ENCODE results near the gene ILF3. TPM values are rescaled to one million over a fixed set of nuclear protein-coding genes. Genes with fewer than 3 reads are reported as not detected.
"Not testable (repeated sequence)": the region's sequence is repeated elsewhere in the genome, so short reads cannot be mapped to it uniquely, and the experiment has no call there.

The ILF3 gene
- total RNA-seq, 2 experiments from 2014 or later: 308 to 553 TPM

DNA sequence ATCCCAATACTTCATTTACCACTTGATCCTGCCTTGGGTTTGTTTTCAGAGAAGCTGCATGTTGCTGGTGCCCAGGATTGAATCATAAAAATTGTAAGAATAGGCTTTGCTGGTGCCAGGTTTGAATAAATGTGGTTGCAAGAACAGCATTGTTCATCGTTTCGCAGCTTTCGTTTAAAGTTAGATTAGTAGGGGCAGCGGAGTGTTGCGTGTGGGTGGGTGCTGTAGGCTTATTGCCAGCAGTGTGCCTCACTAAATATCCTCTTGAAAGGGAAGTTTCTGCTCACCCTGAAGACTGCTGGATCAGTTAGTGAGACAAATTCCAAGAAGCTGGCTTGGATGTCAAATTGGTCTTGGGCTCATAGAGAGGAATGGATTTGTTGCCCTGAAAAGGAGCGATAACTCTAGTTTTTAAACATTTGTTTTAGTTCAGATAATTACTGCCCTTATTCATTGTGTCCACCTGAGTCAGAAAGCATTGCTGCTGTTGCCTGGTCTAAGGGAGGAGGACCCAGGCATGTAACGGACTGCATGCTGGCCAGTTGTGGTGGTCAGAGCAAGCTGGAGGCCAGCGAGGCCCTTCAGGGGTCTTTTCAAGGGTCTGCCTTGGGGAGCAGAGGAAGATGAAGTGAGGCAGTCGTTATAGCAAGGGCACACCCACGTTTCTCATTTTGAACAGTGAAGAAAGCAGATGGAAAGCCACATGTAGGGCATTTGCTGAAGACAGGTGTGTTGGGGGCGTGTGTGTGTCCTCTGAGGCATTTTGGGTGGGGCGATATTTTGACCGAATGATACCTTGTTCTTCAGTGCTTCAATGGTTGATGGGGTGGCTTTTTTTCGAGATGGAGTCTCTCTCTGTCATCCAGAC lies 8.5 kb downstream of the ILF3 start:
- H3K4me1 ChIP-seq (ENCODE audit: insufficient read depth, low read length, poor library complexity, severe bottlenecking): peaks cover 77% of the 10 kb centered on the region

DNA sequence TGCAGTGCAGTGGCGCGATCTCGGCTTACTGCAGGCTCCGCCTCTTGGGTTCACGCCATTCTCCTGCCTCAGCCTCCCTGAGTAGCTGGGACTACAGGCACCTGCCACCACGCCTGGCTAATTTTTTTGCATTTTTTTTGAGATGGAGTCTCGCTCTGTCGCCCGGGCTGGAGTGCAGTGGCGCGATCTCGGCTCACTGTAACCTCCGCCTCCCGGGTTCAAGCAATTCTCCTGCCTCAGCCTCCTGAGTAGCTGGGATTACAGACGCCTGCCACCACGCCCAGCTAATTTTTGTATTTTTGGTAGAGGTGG lies 9.1 kb downstream of the ILF3 start:
- BruUV-seq (replicated peaks); POLR2A ChIA-PET; intact Hi-C loops (cut with micrococcal nuclease; ENCODE audit: unreplicated experiment); H3K9me3 ChIP-seq (ENCODE audit: low read length); H2AFZ ChIP-seq (ENCODE audit: low read length); H3K9me2 ChIP-seq (ENCODE audit: insufficient read depth, low read length); DNase-seq (ENCODE audit: low spot score); CTCF ChIA-PET (ENCODE audit: unreplicated experiment): not testable (repeated sequence)
- Histone ChIP-seq H3K4me1 (ENCODE audit: insufficient read depth, low read length, poor library complexity, severe bottlenecking) (peaks cover 74% of the 10 kb centered on the region), H3K36me3 (ENCODE audit: insufficient read depth, low read length) (peaks cover 80% of the 10 kb centered on the region), H3K27ac (ENCODE audit: low read depth, low read length, poor library complexity, severe bottlenecking) (peak overlapping the region; percentile 87), H3K79me2 (ENCODE audit: insufficient read depth, low read depth, low read length) (peaks cover 100% of the 10 kb centered on the region), H3K4me2 (ENCODE audit: low read length) (peak overlapping the region; percentile 94), H3K4me3 (ENCODE audit: low read depth, low read length, poor library complexity, severe bottlenecking) (peak overlapping the region; percentile 100), H4K20me1 (ENCODE audit: insufficient read depth, low read length) (peaks cover 39% of the 10 kb centered on the region)

More for the DNA sequence above, 8.5 kb downstream of the ILF3 start:
- no peaks in the 10 kb centered on the region for H3K9me3 ChIP-seq (ENCODE audit: low read length)
- H3K9me2 ChIP-seq (ENCODE audit: insufficient read depth, low read length): no peaks in the 10 kb centered on the region
- peak overlapping the region; percentile 87 for H3K27ac ChIP-seq (ENCODE audit: low read depth, low read length, poor library complexity, severe bottlenecking)
- CTCF ChIA-PET (ENCODE audit: unreplicated experiment): no interaction called here
- H2AFZ ChIP-seq (ENCODE audit: low read length): no peak overlapping the region
- POLR2A ChIA-PET: no interaction called here
- H3K36me3 ChIP-seq (ENCODE audit: insufficient read depth, low read length): peaks cover 80% of the 10 kb centered on the region
- peaks cover 100% of the 10 kb centered on the region for H3K79me2 ChIP-seq (ENCODE audit: insufficient read depth, low read depth, low read length)
- peaks cover 33% of the 10 kb centered on the region for H4K20me1 ChIP-seq (ENCODE audit: insufficient read depth, low read length)
- intact Hi-C loops (cut with micrococcal nuclease; ENCODE audit: unreplicated experiment): no loop called here
- no peak for TF ChIP-seq EZH2phosphoT487 (IDR thresholded peaks at IDR 0.05; ENCODE audit: borderline replicate concordance, low read depth, low read length)
- TF ChIP-seq, protein P1, sequence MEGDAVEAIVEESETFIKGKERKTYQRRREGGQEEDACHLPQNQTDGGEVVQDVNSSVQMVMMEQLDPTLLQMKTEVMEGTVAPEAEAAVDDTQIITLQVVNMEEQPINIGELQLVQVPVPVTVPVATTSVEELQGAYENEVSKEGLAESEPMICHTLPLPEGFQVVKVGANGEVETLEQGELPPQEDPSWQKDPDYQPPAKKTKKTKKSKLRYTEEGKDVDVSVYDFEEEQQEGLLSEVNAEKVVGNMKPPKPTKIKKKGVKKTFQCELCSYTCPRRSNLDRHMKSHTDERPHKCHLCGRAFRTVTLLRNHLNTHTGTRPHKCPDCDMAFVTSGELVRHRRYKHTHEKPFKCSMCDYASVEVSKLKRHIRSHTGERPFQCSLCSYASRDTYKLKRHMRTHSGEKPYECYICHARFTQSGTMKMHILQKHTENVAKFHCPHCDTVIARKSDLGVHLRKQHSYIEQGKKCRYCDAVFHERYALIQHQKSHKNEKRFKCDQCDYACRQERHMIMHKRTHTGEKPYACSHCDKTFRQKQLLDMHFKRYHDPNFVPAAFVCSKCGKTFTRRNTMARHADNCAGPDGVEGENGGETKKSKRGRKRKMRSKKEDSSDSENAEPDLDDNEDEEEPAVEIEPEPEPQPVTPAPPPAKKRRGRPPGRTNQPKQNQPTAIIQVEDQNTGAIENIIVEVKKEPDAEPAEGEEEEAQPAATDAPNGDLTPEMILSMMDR (conservative IDR thresholded peaks at IDR 0.05; ENCODE audit: low read length): no peak
- H3K4me3 ChIP-seq (ENCODE audit: low read depth, low read length, poor library complexity, severe bottlenecking): peak overlapping the region; percentile 100
- TSS peak; percentile 22 for BruUV-seq (replicated peaks)
- peak; percentile 69 for DNase-seq (ENCODE audit: low spot score)
- H3K4me2 ChIP-seq (ENCODE audit: low read length): peak overlapping the region; percentile 94

DNA sequence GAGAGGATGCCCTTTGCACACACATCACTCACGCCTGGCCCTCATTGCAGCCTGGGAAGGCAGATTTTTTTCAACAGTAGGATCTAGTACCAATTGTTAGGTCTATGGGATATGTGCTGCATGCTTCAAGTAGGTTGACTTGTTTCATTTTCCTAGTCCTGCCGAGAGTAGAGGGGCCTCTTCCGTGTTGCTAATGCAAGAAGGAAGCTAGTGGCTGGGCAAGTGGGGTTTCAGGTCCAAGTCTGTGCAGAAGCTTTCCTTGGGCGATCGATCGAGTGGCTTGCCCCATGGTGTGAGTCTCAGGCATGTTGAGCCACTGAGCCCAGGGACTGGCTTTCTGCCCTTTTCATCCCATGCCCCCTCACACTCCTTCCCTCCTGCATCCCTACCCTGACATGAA lies 13.7 kb downstream of the ILF3 start:
- POLR2A ChIA-PET: no interaction called here
- intact Hi-C loops (cut with micrococcal nuclease; ENCODE audit: unreplicated experiment): no loop called here
- no TSS peak for BruUV-seq (replicated peaks)
- CTCF ChIA-PET (ENCODE audit: unreplicated experiment): no interaction called here
- DNase-seq (ENCODE audit: low spot score): no peak
- Histone ChIP-seq H4K20me1 (ENCODE audit: insufficient read depth, low read length) (peaks cover 34% of the 10 kb centered on the region), H3K4me2 (ENCODE audit: low read length) (no peak overlapping the region), H3K4me3 (ENCODE audit: low read depth, low read length, poor library complexity, severe bottlenecking) (no peak overlapping the region), H3K27ac (ENCODE audit: low read depth, low read length, poor library complexity, severe bottlenecking) (no peak overlapping the region), H3K4me1 (ENCODE audit: insufficient read depth, low read length, poor library complexity, severe bottlenecking) (peaks cover 37% of the 10 kb centered on the region), H3K9me3 (ENCODE audit: low read length) (no peaks in the 10 kb centered on the region), H3K9me2 (ENCODE audit: insufficient read depth, low read length) (no peaks in the 10 kb centered on the region), H2AFZ (ENCODE audit: low read length) (no peak overlapping the region), H3K36me3 (ENCODE audit: insufficient read depth, low read length) (peaks cover 88% of the 10 kb centered on the region), H3K79me2 (ENCODE audit: insufficient read depth, low read depth, low read length) (peaks cover 100% of the 10 kb centered on the region)
- TF ChIP-seq, protein P1 (conservative IDR thresholded peaks at IDR 0.05; ENCODE audit: low read length): no peak
- TF ChIP-seq EZH2phosphoT487 (IDR thresholded peaks at IDR 0.05; ENCODE audit: borderline replicate concordance, low read depth, low read length): no peak

Data from OCI-LY7 (cell line).